Skeletal muscle cell (primary cell): ENCODE measurements around the gene WNK3.

Source experiments
- DNase-seq: peaks from one replicate; pipeline ENCODE4 v3.0.0-alpha.2; 2010; ENCODE audit warnings: low read depth
- H3K4me3 ChIP-seq: 2 replicates; pipeline ENCODE4 v1.5.1; 2011; ENCODE audit warnings: low read depth, mild to moderate bottlenecking, control low read depth, low read length, moderate library complexity

Gene WNK3

DNA sequence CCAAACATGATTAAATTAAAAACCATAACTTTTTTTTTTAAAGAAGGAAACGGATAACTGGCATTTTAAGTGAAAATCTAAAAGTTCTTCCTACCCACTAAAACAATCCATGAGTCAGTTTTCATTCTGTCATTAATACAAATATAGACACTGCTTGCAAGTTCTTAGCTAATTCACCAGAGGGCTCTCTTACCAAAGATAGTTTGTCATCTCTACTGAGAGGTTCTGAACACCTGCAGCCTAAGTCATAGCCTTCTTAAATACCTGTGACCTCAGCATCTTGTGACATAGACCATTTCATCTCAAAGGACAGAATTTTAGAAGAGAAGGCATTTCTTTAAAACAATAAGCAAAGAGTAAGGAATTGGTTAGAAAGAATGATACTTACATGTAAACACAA, 109.5 kb downstream of the WNK3 start:
- DNase-seq: no peak

DNA sequence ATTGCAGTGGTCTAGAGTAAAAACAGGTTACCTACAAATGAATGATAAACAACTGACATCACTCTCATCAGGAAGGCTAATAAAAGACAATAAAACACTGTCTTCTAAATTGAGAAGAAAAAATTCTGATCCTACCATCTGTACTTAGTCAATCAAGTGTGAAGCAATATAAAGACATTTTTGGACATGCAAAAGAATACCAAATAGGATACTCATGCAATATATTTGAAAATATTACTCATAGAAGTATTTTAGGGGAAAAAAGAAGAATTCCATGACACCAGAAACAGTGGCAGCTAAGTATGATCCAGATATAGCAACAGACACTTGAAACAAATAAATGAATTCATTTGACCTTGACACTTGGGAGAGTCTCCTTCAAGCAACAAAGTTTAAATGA, 111.0 kb downstream of the WNK3 start:
- no peak overlapping the region for H3K4me3 ChIP-seq
- no peak for DNase-seq

More for the DNA sequence above, 109.5 kb downstream of the WNK3 start:
- no peak overlapping the region for H3K4me3 ChIP-seq

DNA sequence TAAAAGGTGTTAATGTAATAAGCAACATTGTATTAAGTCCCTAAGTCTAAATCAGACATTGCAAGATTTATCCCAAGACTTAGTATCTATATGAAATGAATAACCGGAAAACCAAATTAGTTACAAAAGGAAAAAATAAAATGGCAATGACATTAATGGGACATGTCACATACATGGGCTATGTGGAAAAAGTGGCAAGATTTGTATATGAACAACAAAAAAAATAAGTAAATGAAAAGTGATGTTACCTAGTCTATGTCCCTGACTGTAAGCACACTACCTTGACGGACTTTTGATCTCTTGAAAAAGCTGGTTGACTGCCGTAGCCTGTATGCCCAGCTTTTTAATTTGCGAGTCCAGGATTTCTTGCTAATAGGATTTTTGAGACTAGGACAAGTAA, 119.3 kb downstream of the WNK3 start:
- no peak overlapping the region for H3K4me3 ChIP-seq
- DNase-seq: no peak

DNA sequence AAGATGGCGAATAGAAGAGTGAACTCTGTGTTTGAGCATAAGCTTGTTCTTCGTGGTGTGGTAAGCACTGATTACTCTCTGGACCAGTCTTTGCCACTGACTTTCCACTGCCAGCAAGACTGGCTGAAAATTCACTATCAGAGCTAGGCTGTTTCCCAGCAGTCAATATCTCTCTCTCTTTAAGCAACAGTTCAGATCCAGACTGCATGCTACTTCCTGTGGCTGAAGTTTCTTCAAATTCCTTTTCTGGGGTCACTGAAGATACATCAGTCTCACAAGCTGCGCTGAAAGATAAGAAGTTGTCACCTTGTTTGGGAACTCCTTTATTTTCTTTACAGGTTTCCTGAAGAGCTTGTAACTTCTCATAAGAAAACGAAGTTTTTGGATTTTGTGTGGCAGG, 120.8 kb downstream of the WNK3 start:
- no peak overlapping the region for H3K4me3 ChIP-seq
- no peak for DNase-seq

DNA sequence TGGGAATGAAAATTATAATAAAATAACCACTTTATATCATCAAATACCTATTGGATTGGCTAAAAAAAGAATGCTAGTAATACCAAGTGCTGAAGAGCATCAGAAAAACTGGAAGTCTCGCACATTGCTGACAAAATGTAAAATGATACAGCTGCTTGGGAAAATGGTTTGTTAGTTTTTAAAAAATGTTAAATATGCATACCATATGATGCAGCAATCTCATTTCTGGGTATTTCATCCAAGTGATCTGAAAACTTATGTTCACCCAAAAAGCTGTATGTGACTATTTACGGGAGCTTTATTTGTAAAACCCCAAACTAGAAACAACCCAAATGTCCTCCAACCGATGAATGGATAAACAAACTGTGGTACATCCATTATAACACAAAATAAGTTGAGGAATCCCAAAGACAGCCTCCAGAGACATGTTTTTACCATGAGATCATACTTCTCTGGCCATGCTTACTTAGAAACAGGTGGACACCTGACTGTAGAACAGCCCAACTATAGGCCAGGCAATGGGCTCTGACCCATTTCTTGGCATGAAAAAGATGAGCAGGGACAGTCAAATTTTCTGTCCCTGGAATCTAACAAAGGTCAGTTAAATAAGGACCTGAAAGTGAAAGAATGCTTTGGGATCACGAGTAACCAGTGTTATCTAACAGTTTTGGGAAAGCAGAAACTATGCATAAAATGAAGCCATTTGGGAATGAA, 127.3 kb downstream of the WNK3 start:
- H3K4me3 ChIP-seq: no peak overlapping the region
- no peak for DNase-seq

DNA sequence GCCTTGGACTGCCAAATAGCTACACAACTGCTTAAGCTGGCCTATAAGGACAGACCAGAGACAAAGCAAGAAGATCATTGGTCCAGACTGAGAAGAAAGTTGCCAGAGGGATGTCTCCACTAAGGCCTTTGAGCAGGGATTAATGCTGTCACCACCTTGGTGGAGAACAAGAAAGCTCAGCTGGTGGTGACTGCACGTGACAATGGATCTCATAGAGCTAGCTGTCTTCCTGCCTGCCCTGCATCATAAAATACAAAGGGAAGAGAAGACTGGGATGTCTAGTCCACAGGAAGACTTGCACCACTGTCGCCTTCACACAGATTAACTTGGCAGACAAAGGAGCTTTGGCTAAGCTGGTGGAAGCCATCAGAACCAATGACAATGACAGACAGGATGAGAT, 134.3 kb downstream of the WNK3 start:
- no peak for DNase-seq

DNA sequence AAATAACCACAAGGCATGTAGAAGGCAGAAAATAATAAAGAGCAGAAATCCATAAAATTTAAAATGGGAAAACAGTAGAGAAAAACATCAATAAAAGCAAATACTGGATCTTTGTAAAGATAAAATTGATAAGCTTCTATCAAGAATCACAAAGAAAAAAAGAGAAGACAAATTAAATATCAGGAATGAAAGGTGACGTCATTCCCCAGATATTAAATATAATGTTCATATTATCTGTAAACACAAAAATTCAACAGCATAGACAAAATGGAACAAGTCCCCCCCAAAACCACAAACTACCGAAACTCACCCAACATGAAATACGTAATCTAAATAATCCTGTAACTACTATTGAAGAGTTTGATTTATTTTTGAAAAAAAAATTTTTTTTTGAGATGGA, 144.2 kb downstream of the WNK3 start:
- no peak for DNase-seq
- no peak overlapping the region for H3K4me3 ChIP-seq

More for the DNA sequence above, 134.3 kb downstream of the WNK3 start:
- no peak overlapping the region for H3K4me3 ChIP-seq

DNA sequence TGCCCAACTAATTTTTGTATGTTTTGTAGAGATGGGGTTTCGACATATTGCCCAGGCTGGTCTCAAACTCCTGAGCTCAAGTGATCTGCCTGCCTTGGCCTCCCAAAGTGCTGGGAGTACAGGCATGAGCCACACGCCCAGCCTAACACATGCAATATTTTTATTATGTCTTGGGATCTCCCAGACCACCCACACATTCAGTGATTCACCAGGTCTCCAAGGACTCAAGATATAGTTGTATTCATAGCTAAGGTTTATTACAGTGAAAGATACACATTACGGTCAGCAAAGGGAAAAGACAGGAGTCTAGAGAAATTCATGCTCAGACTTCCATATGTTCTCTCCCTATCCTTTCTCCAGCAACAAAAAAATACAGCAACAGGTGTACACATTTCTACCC, 149.3 kb downstream of the WNK3 start:
- H3K4me3 ChIP-seq: no peak overlapping the region
- DNase-seq: peak; percentile 48

DNA sequence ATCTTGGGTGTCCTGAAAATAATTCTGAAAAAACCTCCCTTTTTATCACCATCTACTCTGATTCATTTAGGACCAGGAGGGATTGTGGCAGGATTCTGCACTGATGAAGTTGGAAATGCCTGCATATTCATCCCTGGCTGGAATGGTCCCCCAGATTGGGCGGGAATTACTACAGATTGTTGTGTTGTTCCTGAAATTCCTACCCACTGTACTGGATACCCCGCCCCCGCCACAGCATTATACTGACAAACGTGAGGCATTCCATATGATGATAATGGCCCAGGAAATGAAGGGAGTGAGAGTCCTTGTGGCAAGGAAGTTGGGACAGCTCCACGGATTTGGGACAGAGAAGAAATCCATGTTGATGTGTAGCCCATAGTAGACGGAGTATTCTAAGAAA, 159.6 kb downstream of the WNK3 start:
- DNase-seq: no peak
- no peak overlapping the region for H3K4me3 ChIP-seq

DNA sequence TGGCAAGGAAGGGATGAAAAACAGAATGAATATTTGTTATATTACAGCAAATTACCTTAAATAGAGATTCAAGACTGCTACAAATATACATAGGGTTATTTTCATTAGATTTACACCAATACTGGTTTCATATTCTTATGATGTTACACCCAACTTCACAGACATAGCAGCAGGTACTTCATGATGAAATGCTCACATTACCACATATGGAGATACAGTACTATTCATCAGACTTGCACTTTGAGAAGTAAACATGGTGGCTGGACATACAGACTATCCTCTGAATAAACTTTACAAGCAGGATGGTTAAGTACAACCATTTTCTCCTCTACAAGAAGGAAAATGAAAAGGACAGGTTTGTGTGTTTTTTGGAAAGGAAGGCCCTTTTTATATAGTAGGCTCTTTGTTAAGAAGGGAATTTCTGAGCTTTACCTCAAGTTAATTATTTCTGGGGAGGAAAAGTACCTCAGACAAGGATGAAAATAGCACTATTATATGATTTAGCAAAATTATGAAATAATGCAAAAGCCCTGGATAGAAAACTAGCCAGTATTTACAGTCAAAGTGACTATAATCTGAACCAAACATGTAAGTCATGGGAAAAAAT, 162.8 kb downstream of the WNK3 start:
- no peak for DNase-seq
- H3K4me3 ChIP-seq: no peak overlapping the region

DNA sequence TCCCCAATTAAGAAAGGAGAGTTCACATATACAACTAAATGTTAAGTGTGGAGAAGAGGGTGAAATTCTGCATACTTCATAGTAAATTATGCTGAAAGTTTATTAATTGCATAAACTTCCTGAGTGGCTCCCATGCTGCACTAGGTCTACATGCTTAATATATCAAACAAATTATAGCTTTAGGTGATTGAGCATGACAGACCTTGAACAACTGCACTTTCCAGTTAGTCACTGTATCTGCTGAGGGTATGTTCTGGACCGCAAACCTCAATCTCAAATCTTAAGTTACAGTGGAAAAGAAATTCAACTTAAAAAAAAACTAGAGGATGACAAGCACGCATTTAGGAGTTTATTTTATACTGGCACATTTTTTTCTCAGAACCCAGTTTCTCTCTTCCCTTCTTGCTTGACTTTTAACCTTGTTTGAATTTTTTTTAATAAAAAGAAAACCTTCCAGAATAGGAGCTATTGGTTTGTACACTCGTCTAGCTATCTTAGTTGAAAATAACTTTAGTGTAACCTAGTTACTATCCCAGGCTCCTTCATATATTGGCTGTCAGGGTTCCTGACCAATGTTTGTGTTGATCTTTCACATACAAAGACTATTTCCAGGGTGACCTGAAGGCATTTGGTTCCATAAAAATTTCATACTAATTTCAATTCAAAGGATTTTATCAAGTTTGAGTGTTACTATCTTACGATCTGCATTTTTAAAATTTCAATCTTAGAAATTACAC, 164.6 kb downstream of the WNK3 start:
- H3K4me3 ChIP-seq: no peak overlapping the region
- no peak for DNase-seq

DNA sequence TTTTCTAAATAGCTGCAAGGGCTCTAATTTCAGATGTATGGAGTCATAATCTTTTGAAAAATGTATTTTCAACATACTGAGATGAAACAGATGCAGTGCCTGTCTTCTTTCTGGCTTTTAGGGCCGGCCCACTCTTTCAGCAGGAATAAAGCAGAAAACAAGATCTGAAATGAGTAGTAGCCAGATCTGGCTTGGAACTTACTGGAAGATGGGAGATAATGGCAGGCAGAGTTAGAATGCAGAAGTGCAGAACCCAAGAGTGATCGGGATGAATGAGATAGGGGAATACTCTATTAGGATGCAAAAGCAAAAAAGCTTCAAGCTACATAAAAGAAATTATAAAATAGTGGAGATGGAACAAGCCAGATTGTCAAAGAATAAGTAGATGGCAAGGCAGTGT, 173.4 kb downstream of the WNK3 start:
- H3K4me3 ChIP-seq: no peak overlapping the region
- no peak for DNase-seq

DNA sequence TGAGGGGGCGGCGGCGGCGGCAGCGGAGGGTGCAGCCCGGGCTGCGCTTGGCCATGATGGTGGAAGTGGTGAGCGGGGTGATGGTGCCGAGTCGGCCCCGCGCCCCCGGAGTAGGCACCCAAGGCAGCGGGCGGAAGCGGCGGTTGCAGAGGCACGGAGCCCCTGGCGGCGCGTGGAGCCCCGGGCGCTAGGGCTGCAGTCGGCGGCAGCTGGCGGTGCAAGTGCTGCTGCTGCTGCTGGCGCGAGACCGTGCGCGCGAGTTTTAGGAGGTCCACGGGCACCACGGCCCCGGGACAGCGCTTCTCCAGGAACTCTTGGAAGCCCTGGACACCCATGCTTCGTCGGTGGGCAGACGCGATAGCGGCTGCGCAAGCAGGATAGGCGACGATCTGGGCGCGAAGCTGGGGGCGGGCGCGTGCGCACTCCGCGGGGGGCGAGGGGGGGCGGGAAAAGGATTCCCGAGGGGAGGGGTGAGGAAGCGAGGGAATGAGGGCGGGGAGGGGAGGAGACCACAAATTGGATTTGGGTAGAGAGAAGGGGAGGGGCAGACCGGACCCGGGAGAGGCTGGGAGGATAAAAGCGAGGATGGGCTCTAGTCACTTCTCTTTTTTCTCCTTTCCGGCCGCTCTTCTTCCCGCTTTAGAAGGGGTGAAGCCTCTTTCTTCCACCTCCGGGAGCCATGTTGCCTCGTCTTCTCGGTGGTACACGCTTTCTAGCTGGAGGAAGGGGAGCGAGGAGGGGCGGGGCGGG, 174.8 kb downstream of the WNK3 start, which contains the start of gene FAM120C:
Gene FAM120C, minus strand, starts transcription at position 391 of the 750 bp plus-strand sequence. Its CDS starts 56 bp downstream, at position 335.
- peak within 1 kb of the TSS; percentile 61 for H3K4me3 ChIP-seq

DNA sequence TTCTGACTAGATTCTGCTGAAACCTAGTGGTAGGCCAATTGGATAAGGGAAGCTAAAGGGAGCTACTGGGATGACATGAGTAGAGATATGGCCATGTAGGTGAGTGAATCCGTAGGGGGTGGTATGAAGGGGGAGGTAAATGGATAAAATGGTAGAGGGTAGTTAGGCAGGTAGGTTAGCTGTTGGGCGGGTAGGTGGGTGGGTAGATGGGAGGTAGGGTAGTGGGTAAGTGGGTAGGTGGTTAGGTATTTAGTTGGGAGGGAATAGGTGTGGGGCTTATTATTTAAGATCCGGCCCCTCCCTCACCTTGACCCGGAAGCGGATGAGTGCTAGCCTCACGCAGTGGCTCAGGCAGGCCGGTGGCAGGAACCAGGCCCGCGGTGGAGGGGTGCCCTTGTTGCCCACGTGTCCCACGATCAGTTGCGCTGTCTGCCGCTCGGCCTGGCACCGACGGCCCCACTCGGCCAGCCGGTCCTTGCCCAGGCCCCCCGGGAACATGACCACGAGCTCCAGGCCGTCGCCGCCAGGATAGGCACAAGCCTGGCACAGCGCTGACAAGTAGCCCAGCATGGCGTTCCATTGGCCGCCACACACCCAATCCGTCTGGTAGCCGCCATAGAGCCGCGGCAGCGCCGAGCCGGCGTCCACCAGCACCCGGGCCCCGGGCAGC, 175.5 kb downstream of the WNK3 start:
- DNase-seq: no peak
- H3K4me3 ChIP-seq: peak overlapping the region; percentile 61

More for the DNA sequence above, 174.8 kb downstream of the WNK3 start, which contains the start of gene FAM120C:
- peak; percentile 41 for DNase-seq

DNA sequence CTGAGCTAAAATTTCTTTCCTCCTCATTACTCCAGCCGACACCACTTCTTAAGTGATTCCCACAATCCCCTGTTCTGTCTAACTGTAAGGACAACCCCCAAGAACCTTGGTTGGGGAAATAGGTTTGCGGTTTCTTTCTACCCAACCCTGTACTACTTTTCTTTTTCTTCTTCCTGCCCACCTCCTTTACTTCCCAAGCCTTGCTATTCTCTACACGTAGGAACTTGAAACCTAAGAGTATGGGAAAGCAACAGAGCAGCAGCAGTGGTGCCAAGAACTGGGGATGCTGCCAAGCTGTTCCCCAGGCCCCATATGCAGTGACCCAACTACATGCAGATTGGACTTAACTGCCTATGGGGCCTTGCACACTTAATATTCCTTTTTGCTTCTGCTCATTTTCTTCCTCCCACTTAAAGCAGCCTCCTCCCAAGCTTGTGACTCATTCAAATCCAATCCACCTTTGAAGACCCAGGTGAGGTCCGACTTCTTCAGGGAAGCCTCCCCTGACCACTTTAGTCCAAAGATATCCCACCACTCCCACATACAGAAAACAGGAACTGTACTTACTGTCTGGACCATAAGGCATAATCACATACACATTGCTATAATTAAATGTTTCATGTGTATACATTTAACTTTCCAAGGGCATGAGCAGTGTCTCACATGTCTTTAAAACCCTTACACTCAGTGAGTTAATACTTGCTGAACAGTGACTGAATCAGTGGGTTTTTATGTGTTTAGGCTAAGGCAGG, 176.5 kb downstream of the WNK3 start:
- peak; percentile 53 for DNase-seq
- H3K4me3 ChIP-seq: peak overlapping the region; percentile 61

DNA sequence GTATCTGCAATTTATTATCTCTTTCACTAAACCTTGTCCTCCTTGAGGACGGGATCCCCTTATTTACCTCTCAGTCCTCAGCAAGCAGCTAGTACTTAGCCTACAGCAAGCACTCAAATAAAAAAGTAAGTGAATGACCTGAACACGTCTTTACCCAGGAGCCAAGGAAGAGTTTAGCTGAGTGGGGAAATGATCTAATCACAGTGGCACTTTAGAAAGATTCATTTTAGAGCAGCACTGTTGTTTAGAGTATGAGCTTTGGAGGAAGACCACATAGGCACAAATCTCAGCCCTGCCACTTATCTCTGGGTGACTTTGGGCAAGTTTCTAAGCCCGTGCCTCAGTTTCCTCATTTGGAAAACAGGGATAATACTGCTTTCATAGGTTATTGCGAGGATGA, 177.4 kb downstream of the WNK3 start:
- no peak for DNase-seq
- peak overlapping the region; percentile 61 for H3K4me3 ChIP-seq

DNA sequence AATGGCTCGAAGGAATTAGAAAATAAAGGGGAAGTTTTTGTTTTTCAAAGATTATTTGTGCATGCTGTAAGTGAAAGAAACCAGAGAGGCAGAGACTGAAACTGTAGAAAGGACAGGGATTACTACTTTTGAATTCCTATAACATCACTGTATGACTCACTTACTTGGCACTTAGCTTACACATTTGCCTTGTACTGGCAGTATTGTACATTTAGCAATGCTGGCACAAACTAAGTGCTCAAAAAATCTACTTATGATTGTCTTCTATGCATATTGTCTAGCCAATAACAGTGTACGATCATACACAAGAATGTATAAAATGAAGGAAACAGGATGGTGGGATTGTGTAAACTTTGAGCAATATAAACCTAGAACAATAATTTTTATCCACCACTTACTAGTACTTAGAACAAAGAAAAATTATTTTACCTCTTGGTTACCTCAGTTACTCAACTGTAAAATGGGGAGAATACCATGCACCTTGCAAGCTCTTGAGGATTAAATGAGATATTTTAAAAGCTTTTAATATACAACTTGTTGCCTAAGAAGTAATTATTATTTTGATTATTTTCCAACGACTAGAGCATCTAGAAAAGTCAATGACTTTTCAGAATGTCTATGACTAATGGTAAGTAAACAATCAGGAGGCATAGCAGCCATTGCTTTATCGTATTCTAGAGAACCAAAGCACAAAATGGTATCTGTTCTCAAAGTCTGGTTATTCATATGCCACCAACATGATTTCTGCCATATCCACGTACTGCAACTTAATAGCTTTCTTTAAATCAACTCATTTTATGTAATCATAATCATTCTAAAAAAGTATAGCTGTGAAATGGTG, 179.5 kb downstream of the WNK3 start:
- H3K4me3 ChIP-seq: no peak overlapping the region

DNA sequence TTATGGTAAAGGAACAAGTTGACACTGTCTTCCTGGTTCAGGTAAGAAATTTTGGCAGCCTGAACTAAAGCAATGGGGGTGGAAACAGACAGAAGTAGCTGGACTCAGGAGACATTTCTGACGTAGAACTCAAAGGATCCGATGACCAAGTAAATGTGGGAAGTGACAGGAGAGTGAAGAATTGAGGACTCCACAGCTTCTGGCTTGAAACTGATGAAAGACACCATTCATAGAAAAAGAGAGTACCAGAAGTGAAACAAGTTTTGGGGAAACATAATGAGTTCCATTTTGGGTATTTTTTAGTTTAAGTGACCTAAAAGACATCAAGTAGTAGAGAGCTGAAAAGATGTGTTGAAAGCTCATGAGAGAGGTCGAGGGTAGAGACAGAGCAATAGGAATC, 180.5 kb downstream of the WNK3 start:
- H3K4me3 ChIP-seq: no peak overlapping the region
- DNase-seq: no peak

More for the DNA sequence above, 179.5 kb downstream of the WNK3 start:
- DNase-seq: peak; percentile 61
